ENCODE measurements around the gene TUBB2A.
"Not testable (repeated sequence)": the region's sequence is repeated elsewhere in the genome, so short reads cannot be mapped to it uniquely, and the experiment has no call there.

The TUBB2A gene

GRCh38 chr6:3152689-3153088 is 4.7 kb downstream of the TUBB2A start:
- no peak for DNase-seq (ENCODE audit: low spot score)

- DNase-seq (ENCODE audit: low spot score): no peak
These were observed 5.7 kb downstream of the TUBB2A start for GRCh38 chr6:3151691-3152090.

GRCh38 chr6:3147914-3148757 is 9.2 kb downstream of the TUBB2A start:
- no peak for DNase-seq (ENCODE audit: low spot score)

GRCh38 chr6:3144571-3144970 is 12.8 kb downstream of the TUBB2A start:
- DNase-seq (ENCODE audit: low spot score): no peak

- DNase-seq (ENCODE audit: low spot score): no peak
These were observed 14.2 kb downstream of the TUBB2A start for GRCh38 chr6:3143158-3143557.

GRCh38 chr6:3142536-3142935 is 14.8 kb downstream of the TUBB2A start:
- DNase-seq (ENCODE audit: low spot score): no peak

GRCh38 chr6:3140201-3140600 is 17.1 kb downstream of the TUBB2A start:
- DNase-seq (ENCODE audit: low spot score): no peak

- DNase-seq (ENCODE audit: low spot score): no peak
These were observed 18.0 kb downstream of the TUBB2A start for GRCh38 chr6:3139090-3139903.

- DNase-seq (ENCODE audit: low spot score): no peak
These were observed 19.0 kb downstream of the TUBB2A start for GRCh38 chr6:3138341-3138740.

- DNase-seq (ENCODE audit: low spot score): not testable (repeated sequence)
These were observed 19.5 kb downstream of the TUBB2A start for GRCh38 chr6:3137873-3138272.

- DNase-seq (ENCODE audit: low spot score): no peak
These were observed 20.1 kb downstream of the TUBB2A start for GRCh38 chr6:3137057-3137777.

- no peak for DNase-seq (ENCODE audit: low spot score)
These were observed 20.9 kb downstream of the TUBB2A start for GRCh38 chr6:3136292-3137011.

GRCh38 chr6:3135668-3136291 is 21.6 kb downstream of the TUBB2A start:
- no peak for DNase-seq (ENCODE audit: low spot score)

GRCh38 chr6:3133515-3133914 is 23.8 kb downstream of the TUBB2A start:
- DNase-seq (ENCODE audit: low spot score): no peak

- DNase-seq (ENCODE audit: low spot score): no peak
These were observed 25.6 kb downstream of the TUBB2A start for GRCh38 chr6:3131695-3132094.

- no peak for DNase-seq (ENCODE audit: low spot score)
These were observed 28.8 kb downstream of the TUBB2A start for GRCh38 chr6:3128356-3129108.

GRCh38 chr6:3125815-3126214 is 31.5 kb downstream of the TUBB2A start:
- no peak for DNase-seq (ENCODE audit: low spot score)

- no peak for DNase-seq (ENCODE audit: low spot score)
These were observed 32.7 kb downstream of the TUBB2A start for GRCh38 chr6:3124667-3125066.

GRCh38 chr6:3122823-3123182 is 34.5 kb downstream of the TUBB2A start:
- no peak for DNase-seq (ENCODE audit: low spot score)

GRCh38 chr6:3120765-3121089 is 36.6 kb downstream of the TUBB2A start:
- no peak for DNase-seq (ENCODE audit: low spot score)
